ENCODE results near the gene SPEN.
"Not testable (repeated sequence)": the region's sequence is repeated elsewhere in the genome, so short reads cannot be mapped to it uniquely, and the experiment has no call there.

SPEN gene

DNA sequence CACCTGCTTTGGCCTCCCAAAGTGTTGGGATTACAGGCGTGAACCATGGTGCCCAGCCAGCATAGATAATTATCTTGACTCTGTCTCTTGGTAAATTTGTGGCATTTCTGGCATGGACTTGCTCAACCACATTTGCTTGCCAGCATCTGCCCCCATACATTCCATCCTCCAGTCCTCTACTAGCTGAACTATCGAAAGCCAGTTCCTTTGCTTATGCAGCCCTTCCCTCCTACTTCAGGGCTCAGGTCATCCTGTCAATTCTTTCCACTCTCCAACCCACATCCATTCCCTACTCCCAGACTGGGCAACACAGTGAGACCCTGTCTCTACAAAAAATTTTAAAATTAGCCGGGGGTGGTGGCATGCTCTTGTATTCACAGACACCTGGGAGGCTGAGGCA lies 27.0 kb upstream of the SPEN start:
- TF ChIP-seq JUND (IDR thresholded peaks at IDR 0.05; ENCODE audit: low read depth), result no peak
- DNase-seq (ENCODE audit: low read depth in 1 of 2, low spot score in 1 of 2), result peak in 1 of 2 experiments; percentile 82
- in situ Hi-C loops (cut with HindIII; ENCODE audit: low pct_unique_long_range_greater_than_20kb, low sequenced_read_pairs), result no loop called here

DNA sequence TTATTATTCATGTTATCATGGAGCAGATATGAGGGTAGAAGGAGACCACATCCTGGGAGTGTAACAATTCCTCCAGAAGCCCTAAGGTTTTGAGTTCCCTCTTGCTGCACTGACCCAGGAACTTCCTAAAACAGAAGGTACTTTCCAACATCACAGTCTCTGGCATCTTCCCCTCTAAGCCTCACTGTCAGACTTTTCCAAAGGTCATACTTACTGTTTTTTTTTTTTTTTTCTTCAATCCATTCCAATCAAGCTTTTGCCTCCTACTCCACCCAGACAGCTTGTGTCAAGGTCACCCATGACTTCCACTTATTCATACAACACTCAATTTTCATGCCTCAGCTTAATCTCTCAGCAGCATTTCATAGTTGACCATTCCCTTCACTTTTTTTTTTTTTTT lies 21.7 kb upstream of the SPEN start:
- no peak for TF ChIP-seq JUND (IDR thresholded peaks at IDR 0.05; ENCODE audit: low read depth)
- in situ Hi-C loops (cut with HindIII; ENCODE audit: low pct_unique_long_range_greater_than_20kb, low sequenced_read_pairs), result no loop called here
- no peak for DNase-seq (ENCODE audit: low read depth in 1 of 2, low spot score in 1 of 2)

GRCh38 chr1:15826810-15827507 lies 20.5 kb upstream of the SPEN start:
- peak in 1 of 2 experiments; percentile 87 for DNase-seq (ENCODE audit: low read depth in 1 of 2, low spot score in 1 of 2)
- no peak for TF ChIP-seq JUND (IDR thresholded peaks at IDR 0.05; ENCODE audit: low read depth)
- in situ Hi-C loops (cut with HindIII; ENCODE audit: low pct_unique_long_range_greater_than_20kb, low sequenced_read_pairs), result no loop called here

DNA sequence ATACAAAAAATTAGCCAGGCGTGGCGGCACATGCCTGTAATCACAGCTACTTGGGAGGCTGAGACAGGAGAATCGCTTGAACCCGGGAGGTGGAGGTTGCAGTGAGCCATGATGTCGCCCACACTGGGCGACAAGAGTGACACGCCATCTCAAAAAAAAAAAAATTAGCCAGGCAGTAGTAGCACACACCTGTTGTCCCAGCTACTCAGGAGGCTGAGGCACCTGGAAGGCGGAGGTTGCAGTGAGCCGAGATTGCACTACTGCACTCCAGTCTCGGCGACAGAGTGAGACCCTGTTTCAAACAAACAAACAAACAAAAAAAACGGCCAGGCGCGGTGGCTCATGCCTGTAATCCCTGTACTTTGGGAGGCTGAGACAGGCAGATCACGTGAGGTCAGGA lies 19.9 kb upstream of the SPEN start:
- in situ Hi-C loops (cut with HindIII; ENCODE audit: low pct_unique_long_range_greater_than_20kb, low sequenced_read_pairs); DNase-seq (ENCODE audit: low read depth in 1 of 2, low spot score in 1 of 2): not testable (repeated sequence)

DNA sequence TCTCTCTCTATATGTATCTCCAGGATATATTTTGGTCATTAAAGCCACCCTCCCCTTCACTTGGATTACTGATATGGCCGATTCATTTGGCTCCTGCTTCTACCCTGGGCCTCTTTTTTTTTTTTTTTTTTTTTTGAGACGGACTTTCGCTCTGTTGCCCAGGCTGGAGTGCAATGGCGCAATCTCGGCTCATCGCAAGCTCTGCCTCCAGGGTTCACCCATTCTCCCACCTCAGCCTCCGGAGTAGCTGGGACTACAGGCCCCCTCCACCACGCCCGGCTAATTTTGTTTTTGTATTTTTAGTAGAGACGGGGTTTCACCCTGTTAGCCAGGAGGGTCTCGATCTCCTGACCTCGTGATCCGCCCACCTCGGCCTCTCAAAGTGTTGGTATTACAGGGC lies 18.6 kb upstream of the SPEN start:
- DNase-seq (ENCODE audit: low read depth in 1 of 2, low spot score in 1 of 2); in situ Hi-C loops (cut with HindIII; ENCODE audit: low pct_unique_long_range_greater_than_20kb, low sequenced_read_pairs): not testable (repeated sequence)

DNA sequence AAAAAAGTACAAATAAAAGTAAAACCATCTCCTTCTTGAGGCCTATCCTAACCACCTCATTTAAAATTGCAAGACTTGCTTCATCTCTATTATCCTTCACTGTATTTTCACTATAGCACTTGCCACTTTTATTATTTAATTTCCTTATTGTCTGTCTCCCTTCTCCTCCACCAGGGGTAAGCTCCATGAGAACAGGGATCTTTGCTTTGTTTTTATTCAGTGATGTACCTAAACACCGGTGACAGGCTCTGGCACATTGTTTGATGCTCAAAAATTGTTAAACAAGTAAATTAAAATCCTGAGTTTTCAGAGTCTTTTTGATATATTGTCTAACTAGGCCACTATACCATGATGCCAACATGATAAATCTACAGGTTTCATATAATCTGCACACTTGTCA lies 17.2 kb upstream of the SPEN start:
- peak in 1 of 2 experiments; percentile 10 for DNase-seq (ENCODE audit: low read depth in 1 of 2, low spot score in 1 of 2)
- TF ChIP-seq JUND (IDR thresholded peaks at IDR 0.05; ENCODE audit: low read depth), result no peak
- in situ Hi-C loops (cut with HindIII; ENCODE audit: low pct_unique_long_range_greater_than_20kb, low sequenced_read_pairs), result no loop called here

- in situ Hi-C loops (cut with HindIII; ENCODE audit: low pct_unique_long_range_greater_than_20kb, low sequenced_read_pairs), result no loop called here
- TF ChIP-seq JUND (IDR thresholded peaks at IDR 0.05; ENCODE audit: low read depth), result no peak
- DNase-seq (ENCODE audit: low read depth in 1 of 2, low spot score in 1 of 2), result peak in 1 of 2 experiments; percentile 81
Measured at GRCh38 chr1:15833069-15833679, 14.3 kb upstream of the SPEN start.

DNA sequence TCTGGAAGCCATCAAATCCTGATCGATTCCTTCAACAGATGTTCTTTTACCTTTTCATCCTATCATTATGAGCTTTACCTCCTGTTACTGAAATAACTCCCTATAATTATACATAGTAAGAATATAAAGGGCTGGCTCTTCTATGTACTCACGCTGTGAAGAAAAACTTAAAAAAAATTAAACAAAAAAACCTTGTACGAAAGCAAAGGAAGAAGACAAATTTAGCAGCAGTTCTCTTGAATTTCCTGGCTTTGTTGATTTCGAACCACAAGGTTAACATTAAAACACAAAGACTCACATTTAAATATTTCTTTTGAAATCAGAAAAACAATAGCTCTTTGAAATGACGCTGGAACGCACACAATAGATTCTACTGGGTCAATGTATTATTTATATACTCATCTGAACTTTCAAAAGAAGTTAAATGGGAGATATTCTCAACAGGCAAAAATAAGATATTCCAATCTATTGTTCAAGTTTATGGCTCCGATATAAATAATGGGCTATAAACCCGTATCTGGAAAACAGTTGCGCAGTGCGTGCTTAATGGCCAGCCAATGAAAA lies 13.6 kb upstream of the SPEN start:
- in situ Hi-C loops (cut with HindIII; ENCODE audit: low pct_unique_long_range_greater_than_20kb, low sequenced_read_pairs), result no loop called here
- DNase-seq (ENCODE audit: low read depth in 1 of 2, low spot score in 1 of 2), result no peak
- TF ChIP-seq JUND (IDR thresholded peaks at IDR 0.05; ENCODE audit: low read depth), result no peak

DNA sequence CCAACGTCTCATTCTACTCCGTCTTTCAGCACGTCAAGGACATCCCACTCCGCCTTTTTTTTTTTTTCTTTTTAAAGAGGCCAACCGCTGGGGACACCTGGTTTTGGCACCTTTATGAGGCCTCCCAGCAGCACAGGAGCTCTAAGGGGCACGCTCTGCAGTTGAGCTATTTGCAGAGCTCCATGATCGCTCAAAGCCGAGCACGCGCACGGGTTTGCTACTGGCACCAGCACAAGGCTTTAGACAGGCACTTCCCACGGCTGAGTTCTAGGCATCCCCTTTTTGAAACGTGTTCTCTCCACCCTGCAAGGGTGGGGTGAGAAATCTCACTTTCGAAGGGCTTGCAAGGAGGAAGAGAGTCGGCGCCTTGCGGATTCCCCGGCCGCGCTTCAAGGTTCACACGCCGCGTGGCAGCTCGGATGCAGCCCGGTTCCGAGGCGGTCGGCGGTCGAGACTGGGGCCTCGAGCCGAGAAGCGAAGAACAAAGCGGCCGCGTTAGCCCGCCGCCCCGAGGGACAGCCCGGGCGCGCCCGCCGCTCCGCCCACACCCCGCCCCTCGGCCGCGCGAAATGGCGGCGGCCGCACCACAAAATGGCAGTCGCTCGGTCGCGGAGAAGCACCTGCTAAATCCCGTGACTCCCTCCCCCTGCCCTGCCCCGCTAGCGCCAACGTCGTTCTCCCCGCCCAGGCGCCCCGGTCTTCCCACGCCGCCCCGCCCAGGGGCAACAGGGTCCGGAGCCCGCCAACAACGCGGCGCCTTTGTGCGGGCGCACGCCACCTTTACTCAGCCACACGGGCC lies 12.9 kb upstream of the SPEN start:
- no peak for TF ChIP-seq JUND (IDR thresholded peaks at IDR 0.05; ENCODE audit: low read depth)
- in situ Hi-C loops (cut with HindIII; ENCODE audit: low pct_unique_long_range_greater_than_20kb, low sequenced_read_pairs), result no loop called here

DNA sequence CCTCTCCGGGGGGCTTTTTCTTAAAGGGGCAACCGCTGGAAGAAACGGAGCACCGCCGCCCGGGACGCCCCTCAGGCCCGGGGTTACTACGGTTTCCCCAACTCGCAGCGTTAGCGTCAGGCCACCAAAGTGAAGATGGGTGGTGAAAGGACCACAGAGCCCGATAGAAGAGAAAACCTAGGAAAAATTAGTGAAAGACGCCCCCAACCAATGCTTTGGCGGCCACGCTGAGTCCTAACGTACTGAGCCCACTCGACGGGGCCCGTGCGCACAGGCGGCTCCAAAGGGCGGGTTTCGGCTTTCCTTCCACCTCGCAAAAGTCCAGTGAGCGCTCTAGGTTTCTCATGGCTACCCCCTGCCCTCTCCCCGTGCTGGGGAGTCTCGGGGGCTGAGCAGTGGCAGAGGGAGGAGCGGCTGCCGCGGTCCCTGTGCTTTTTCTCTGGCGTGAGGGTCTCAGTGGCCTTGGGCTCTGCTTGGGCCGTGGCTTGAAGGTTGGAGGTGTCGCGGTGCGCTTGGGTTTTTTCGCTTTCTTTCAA lies 12.2 kb upstream of the SPEN start:
- DNase-seq (ENCODE audit: low read depth in 1 of 2, low spot score in 1 of 2), result no peak
- no peak for TF ChIP-seq JUND (IDR thresholded peaks at IDR 0.05; ENCODE audit: low read depth)
- in situ Hi-C loops (cut with HindIII; ENCODE audit: low pct_unique_long_range_greater_than_20kb, low sequenced_read_pairs), result no loop called here

More for the DNA sequence above, 12.9 kb upstream of the SPEN start:
- DNase-seq (ENCODE audit: low read depth in 1 of 2, low spot score in 1 of 2), result peak; percentile 50 to 92

DNA sequence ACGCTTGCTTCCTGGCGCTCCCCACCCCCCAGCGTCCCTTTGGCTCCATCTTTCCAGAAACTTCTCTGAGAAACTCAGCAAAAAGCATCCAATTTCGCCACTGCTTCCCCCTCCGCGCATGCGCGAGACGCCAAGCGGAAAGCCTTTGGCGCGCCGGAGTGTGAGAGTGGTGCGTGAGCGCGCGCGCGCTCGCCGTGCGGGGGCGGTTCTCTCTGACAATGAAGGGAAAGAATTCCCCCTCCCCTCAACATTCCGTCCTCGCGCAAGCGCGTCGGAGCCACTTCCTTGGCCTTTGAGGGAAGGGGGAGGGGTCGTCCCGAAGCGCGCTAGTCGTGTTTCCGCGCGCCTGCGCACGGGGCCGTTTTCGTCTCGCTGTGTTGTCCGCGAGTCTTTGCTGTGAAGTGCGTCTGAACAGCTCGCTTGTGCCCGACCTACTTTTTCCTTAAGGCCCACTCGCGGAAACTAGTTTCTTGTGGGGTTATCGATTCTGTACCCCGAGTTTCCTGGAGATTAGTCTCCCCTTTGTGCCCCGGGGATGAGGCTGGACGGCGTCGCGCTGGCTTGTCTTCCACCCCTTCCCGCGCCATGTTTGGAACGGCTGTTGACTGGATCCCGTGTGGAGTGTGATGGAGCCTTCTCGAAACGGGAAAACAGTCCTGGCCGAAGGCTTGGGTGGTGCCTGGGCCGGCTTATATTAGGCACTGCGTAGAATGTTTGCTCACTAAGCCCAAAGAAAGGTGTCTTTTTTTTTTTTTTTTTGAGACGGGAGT lies 11.6 kb upstream of the SPEN start:
- TF ChIP-seq JUND (IDR thresholded peaks at IDR 0.05; ENCODE audit: low read depth), result no peak

GRCh38 chr1:15836511-15836771 lies 11.1 kb upstream of the SPEN start:
- DNase-seq (ENCODE audit: low read depth in 1 of 2, low spot score in 1 of 2); in situ Hi-C loops (cut with HindIII; ENCODE audit: low pct_unique_long_range_greater_than_20kb, low sequenced_read_pairs): not testable (repeated sequence)

More for the DNA sequence above, 11.6 kb upstream of the SPEN start:
- peak; percentile 57 to 99 for DNase-seq (ENCODE audit: low read depth in 1 of 2, low spot score in 1 of 2)
- in situ Hi-C loops (cut with HindIII; ENCODE audit: low pct_unique_long_range_greater_than_20kb, low sequenced_read_pairs), result no loop called here
